ENCODE measurements around the gene OTOF. TPM values are rescaled to one million over a fixed set of nuclear protein-coding genes. Genes with fewer than 3 reads are reported as not detected.

OTOF gene
- total RNA-seq, 1 experiment from 2014 or later = 0.26 TPM

DNA sequence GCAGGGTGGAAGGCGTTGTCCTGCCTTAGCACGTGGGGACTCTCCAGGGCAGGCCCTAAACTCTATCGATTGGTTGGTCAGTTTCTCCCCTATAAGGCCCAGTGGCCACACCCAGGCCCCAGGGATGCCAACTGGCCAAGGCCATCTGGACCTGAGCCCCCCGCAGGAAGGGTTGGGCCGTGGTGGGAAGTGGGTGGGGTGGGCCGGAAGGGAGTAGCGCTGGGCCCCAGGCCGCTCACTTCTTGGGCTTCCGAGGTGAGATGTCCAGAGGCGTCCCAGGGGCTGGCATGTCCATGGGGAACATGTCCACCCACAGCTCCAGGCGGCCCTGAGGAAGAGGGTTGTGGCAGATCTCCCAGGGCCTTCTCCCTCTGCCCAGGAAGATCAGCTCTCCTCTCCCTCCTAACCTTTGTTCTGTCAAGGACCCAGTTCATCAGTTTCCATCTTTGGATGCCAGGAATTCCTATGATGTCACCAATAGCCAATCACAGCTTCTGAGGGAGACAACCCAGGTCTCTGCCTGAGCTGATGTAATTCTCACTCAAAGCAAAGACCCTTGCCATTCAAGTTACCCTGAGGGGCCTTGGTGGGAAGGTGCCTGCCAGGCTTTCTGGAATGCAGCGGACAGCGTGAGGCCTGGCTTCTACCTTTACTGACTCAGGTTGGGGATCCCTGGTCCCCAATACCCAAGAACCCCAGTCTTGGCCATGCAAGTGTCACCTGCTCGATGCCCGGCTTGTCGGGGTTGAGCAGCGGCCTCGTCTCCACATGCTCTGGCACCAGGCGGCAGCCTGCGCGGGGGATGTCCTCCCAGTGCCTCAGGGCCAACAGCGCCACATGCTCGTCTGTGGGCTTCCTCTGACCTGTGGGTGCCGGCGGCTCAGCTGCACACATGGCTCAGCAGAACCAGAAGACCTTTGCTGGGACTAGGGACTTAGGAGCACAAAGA, 14.4 kb downstream of the OTOF start:
- H3K9me3 Mint-ChIP-seq = peaks cover 1% of the 10 kb centered on the region; the same call in 1 of the 2 replicates
- no peaks in the 10 kb centered on the region; the same call in 1 of the 2 replicates for H3K27me3 Mint-ChIP-seq (ENCODE audit: low read depth)
- ATAC-seq = peak; percentile 59
- no peak overlapping the region for H3K4me3 Mint-ChIP-seq
- H3K27ac Mint-ChIP-seq = peak overlapping the region; percentile 11; the same call in 1 of the 2 replicates
- DNase-seq (ENCODE audit: low spot score) = peak; percentile 16
- POLR2A ChIA-PET = interaction anchor here (0.6 to 1.0 kb wide), 2 partner anchors 41 to 118 kb away, joined by 3 to 4 read pairs; partner anchors contain the start of gene SELENOI
- CTCF ChIA-PET = interaction anchor here (0.9 to 1.3 kb wide), 5 partner anchors 9 to 219 kb away, joined by 3 to 6 read pairs (median 3); partner anchors contain the start of genes HADHA, HADHB and OTOF
- peaks cover 12% of the 10 kb centered on the region for H3K4me1 Mint-ChIP-seq
- no peaks in the 10 kb centered on the region for H3K36me3 Mint-ChIP-seq
- TF ChIP-seq GTF2I (CRISPR knock-in tag; conservative IDR thresholded peaks at IDR 0.05) (no peak), NFYB (CRISPR knock-in tag; conservative IDR thresholded peaks at IDR 0.05; ENCODE audit: low read depth) (peak; percentile 36; the same call in 1 of the 2 replicates), TEAD4 (CRISPR knock-in tag; IDR thresholded peaks at IDR 0.05) (peak; percentile 60; the same call in 1 of the 2 replicates), GABPB1 (CRISPR knock-in tag; IDR thresholded peaks at IDR 0.05) (peak; percentile 60), EMX1 (CRISPR knock-in tag; IDR thresholded peaks at IDR 0.05) (no peak), ATF1 (CRISPR knock-in tag; IDR thresholded peaks at IDR 0.05) (no peak), ELF4 (CRISPR knock-in tag; IDR thresholded peaks at IDR 0.05; ENCODE audit: low read depth) (no peak)
- TF ChIP-seq, protein P1, sequence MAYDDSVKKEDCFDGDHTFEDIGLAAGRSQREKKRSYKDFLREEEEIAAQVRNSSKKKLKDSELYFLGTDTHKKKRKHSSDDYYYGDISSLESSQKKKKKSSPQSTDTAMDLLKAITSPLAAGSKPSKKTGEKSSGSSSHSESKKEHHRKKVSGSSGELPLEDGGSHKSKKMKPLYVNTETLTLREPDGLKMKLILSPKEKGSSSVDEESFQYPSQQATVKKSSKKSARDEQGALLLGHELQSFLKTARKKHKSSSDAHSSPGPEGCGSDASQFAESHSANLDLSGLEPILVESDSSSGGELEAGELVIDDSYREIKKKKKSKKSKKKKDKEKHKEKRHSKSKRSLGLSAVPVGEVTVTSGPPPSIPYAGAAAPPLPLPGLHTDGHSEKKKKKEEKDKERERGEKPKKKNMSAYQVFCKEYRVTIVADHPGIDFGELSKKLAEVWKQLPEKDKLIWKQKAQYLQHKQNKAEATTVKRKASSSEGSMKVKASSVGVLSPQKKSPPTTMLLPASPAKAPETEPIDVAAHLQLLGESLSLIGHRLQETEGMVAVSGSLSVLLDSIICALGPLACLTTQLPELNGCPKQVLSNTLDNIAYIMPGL (CRISPR knock-in tag; IDR thresholded peaks at IDR 0.05) = 0 out of 2 replicates have a peak, but pooled peaks have one; percentile 21
- TF ChIP-seq, protein P2, sequence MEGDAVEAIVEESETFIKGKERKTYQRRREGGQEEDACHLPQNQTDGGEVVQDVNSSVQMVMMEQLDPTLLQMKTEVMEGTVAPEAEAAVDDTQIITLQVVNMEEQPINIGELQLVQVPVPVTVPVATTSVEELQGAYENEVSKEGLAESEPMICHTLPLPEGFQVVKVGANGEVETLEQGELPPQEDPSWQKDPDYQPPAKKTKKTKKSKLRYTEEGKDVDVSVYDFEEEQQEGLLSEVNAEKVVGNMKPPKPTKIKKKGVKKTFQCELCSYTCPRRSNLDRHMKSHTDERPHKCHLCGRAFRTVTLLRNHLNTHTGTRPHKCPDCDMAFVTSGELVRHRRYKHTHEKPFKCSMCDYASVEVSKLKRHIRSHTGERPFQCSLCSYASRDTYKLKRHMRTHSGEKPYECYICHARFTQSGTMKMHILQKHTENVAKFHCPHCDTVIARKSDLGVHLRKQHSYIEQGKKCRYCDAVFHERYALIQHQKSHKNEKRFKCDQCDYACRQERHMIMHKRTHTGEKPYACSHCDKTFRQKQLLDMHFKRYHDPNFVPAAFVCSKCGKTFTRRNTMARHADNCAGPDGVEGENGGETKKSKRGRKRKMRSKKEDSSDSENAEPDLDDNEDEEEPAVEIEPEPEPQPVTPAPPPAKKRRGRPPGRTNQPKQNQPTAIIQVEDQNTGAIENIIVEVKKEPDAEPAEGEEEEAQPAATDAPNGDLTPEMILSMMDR (IDR thresholded peaks at IDR 0.05) = no peak
- TF ChIP-seq, protein P3, sequence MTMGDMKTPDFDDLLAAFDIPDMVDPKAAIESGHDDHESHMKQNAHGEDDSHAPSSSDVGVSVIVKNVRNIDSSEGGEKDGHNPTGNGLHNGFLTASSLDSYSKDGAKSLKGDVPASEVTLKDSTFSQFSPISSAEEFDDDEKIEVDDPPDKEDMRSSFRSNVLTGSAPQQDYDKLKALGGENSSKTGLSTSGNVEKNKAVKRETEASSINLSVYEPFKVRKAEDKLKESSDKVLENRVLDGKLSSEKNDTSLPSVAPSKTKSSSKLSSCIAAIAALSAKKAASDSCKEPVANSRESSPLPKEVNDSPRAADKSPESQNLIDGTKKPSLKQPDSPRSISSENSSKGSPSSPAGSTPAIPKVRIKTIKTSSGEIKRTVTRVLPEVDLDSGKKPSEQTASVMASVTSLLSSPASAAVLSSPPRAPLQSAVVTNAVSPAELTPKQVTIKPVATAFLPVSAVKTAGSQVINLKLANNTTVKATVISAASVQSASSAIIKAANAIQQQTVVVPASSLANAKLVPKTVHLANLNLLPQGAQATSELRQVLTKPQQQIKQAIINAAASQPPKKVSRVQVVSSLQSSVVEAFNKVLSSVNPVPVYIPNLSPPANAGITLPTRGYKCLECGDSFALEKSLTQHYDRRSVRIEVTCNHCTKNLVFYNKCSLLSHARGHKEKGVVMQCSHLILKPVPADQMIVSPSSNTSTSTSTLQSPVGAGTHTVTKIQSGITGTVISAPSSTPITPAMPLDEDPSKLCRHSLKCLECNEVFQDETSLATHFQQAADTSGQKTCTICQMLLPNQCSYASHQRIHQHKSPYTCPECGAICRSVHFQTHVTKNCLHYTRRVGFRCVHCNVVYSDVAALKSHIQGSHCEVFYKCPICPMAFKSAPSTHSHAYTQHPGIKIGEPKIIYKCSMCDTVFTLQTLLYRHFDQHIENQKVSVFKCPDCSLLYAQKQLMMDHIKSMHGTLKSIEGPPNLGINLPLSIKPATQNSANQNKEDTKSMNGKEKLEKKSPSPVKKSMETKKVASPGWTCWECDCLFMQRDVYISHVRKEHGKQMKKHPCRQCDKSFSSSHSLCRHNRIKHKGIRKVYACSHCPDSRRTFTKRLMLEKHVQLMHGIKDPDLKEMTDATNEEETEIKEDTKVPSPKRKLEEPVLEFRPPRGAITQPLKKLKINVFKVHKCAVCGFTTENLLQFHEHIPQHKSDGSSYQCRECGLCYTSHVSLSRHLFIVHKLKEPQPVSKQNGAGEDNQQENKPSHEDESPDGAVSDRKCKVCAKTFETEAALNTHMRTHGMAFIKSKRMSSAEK (CRISPR knock-in tag; IDR thresholded peaks at IDR 0.05; ENCODE audit: borderline replicate concordance) = peak; percentile 23; the same call in 1 of the 2 replicates
- TF ChIP-seq, protein P4, sequence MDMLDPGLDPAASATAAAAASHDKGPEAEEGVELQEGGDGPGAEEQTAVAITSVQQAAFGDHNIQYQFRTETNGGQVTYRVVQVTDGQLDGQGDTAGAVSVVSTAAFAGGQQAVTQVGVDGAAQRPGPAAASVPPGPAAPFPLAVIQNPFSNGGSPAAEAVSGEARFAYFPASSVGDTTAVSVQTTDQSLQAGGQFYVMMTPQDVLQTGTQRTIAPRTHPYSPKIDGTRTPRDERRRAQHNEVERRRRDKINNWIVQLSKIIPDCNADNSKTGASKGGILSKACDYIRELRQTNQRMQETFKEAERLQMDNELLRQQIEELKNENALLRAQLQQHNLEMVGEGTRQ (CRISPR knock-in tag; IDR thresholded peaks at IDR 0.05) = no peak
- TF ChIP-seq, protein P5, sequence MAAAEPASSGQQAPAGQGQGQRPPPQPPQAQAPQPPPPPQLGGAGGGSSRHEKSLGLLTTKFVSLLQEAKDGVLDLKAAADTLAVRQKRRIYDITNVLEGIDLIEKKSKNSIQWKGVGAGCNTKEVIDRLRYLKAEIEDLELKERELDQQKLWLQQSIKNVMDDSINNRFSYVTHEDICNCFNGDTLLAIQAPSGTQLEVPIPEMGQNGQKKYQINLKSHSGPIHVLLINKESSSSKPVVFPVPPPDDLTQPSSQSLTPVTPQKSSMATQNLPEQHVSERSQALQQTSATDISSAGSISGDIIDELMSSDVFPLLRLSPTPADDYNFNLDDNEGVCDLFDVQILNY (CRISPR knock-in tag; IDR thresholded peaks at IDR 0.05) = no peak
- TF ChIP-seq, protein P6, sequence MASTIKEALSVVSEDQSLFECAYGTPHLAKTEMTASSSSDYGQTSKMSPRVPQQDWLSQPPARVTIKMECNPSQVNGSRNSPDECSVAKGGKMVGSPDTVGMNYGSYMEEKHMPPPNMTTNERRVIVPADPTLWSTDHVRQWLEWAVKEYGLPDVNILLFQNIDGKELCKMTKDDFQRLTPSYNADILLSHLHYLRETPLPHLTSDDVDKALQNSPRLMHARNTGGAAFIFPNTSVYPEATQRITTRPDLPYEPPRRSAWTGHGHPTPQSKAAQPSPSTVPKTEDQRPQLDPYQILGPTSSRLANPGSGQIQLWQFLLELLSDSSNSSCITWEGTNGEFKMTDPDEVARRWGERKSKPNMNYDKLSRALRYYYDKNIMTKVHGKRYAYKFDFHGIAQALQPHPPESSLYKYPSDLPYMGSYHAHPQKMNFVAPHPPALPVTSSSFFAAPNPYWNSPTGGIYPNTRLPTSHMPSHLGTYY (CRISPR knock-in tag; IDR thresholded peaks at IDR 0.05) = 0 out of 2 replicates have a peak, but pooled peaks have one; percentile 19
- TF ChIP-seq, protein P7, sequence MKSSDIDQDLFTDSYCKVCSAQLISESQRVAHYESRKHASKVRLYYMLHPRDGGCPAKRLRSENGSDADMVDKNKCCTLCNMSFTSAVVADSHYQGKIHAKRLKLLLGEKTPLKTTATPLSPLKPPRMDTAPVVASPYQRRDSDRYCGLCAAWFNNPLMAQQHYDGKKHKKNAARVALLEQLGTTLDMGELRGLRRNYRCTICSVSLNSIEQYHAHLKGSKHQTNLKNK (CRISPR knock-in tag; IDR thresholded peaks at IDR 0.05) = no peak
